GM21717 (cell line): Measurements from ENCODE around the gene FOSL2.

Experiments
- ATAC-seq: cut with Tn5 transposase; IDR thresholded peaks from one replicate; pipeline ENCODE4 v1.9.1; 2021; ENCODE audit warnings: mild to moderate bottlenecking, moderate library complexity; ENCODE audit not compliant: unreplicated experiment

Gene FOSL2

DNA sequence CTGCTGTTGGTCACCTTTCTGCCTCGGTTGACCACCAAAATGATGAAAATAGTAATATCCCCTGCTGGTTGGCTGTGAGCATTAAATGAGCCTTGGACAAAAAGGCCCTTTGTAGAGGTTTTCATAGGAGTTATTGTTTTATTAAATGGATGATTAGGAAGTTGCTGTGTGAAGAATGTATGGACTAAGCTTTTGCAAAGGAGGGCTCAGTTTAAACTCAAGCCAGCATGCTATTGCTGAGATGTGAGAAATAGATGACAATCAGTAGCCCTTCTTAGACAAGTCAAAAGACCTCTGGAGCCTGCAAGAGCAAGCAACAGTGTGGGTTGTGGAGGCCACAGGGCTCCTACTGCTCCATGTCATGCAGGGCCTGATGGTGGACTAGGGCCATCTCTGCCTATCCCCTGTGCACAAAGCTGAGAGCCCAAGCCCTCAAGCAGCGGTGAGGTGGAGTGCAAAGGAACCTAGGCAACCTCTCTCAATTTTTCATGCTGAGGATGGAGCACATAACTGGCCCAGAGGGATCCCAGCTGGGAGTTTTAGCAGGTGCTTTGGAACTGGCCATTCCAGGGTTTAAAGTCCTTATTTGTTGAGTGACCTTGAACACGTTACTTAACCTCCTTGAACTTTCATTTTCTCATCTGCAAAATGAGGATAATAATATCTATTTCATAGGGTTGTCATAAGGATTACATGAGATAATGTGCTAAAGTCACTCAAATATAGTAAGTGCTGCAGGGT is 37.1 kb downstream of the FOSL2 start:
- no peak for ATAC-seq

DNA sequence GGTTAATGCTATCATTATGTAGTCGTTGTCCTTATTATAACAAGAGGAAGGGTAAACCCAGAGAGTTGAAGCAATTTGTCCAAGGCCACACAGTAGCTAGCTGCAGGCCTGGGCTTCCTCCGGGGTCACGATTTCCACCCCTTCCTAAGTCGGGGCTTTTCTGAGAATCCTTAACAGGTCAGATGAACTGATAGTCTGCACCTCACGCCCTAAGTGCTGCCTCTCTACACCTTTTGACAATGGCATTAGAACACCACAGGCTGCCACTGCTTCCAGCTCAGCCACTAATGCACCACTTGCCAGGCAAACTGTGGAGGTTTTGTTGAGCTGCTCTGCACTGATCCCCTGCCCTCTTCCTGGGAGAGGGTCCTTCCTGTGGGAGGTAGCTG is 37.7 kb downstream of the FOSL2 start:
- ATAC-seq: no peak

GRCh38 chr2:28430788-28431418 is 38.2 kb downstream of the FOSL2 start:
- ATAC-seq: no peak

DNA sequence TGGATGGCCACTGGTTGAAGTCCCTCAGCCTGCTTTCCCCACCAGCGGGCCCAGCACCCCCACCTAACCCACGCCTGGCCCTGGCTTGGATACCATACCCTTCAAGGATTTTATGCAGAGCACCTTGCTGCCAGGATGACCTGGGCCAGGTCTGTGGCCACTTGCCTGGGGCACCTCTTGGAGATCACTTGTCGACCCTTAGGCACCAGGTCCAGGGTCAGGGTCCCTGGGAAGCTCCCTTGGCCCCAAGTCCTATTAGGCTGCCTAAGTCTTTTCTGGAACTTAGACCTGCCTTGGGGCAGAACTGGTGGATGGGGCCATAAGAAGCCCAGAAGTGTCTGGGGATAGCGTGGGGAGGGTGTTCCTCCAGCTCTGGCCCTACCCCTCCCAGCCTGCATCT is 39.1 kb downstream of the FOSL2 start:
- no peak for ATAC-seq

- no peak for ATAC-seq
Measured at GRCh38 chr2:28432362-28432761, 39.7 kb downstream of the FOSL2 start.

GRCh38 chr2:28433215-28433614 is 40.6 kb downstream of the FOSL2 start:
- ATAC-seq: no peak

GRCh38 chr2:28433935-28434599 is 41.4 kb downstream of the FOSL2 start:
- no peak for ATAC-seq

GRCh38 chr2:28434600-28434989 is 41.9 kb downstream of the FOSL2 start:
- no peak for ATAC-seq

- no peak for ATAC-seq
Measured at GRCh38 chr2:28435241-28435640, 42.6 kb downstream of the FOSL2 start.

DNA sequence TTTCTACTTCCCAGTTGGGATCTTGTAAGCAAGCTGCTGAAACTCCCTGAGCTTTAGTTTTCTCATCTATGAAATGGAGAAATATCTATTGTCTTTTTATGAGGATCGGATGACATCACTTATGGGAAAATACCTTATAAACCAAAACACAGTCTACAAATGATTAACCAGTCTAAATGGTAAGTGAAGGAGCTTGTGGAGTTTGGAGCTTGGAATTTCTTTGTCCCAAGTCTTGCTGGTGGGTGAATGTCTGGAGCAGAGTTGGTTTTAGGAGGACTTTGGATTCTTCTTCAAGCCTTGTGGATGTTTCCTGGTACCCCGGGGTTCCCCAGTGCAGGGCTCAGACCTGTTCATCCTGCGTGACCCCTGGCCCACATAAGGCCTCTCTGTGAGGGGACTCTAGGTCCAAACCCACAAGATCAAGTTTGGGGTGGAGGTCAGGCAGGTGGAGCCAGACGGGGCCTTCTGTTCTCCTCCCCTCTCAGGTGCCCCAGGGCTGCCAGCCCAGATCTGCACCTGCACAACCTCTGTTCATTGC is 43.2 kb downstream of the FOSL2 start:
- ATAC-seq: no peak

GRCh38 chr2:28436525-28437051 is 43.9 kb downstream of the FOSL2 start:
- no peak for ATAC-seq

DNA sequence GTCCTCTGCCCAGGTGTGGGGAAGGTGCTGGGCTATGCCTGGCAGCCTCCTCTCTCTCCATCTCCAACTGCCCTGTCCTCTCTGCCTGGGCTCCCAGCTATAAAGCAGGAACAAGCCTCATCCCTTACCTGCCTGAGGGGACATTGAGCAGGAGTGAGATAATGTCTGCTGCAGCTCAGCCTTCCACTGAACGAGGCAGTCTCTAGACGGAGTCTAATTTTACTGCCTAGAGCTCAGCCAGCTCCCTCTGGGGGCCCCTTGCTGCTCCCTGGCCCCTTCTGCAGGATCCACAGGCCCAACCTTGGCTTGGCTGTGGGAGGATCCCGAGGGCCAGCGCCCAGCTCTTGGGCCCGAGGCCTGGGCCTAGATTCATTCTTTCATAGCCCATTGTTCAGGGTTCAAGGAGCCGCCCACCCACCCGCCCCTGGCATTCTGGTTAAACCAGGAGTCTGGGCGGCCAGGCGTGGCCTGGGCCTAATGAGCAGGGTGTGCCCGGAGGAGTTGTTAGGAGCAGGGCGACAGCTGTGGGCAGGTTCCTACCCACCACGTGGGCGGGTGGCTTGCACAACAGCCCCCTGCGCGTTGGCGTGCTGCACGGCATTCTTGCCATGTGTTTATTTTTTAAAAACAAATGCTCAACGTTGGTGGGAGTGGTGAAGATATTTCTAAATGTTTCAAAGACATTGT is 44.6 kb downstream of the FOSL2 start:
- ATAC-seq: no peak

DNA sequence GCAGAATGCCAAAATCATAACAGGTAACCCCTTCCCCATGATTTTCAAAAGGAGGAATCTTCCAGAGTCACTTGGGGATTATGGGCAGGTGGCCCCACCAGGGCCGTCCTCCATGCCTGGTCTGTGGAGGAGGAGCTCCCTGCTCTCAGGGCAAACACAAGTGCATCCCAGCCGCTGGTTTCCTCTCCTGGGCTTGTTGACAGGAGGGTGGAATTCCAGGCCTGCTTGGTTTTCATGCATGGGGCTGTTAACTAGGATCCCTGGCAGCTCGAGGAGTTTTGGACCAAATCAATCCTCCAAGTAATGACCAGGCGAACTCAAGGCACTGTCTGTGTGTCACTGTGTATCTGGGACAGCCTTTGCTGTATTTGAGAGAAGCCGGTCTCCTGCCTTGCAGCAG is 45.3 kb downstream of the FOSL2 start:
- no peak for ATAC-seq

- no peak for ATAC-seq
Measured at GRCh38 chr2:28438532-28439063, 45.9 kb downstream of the FOSL2 start.

DNA sequence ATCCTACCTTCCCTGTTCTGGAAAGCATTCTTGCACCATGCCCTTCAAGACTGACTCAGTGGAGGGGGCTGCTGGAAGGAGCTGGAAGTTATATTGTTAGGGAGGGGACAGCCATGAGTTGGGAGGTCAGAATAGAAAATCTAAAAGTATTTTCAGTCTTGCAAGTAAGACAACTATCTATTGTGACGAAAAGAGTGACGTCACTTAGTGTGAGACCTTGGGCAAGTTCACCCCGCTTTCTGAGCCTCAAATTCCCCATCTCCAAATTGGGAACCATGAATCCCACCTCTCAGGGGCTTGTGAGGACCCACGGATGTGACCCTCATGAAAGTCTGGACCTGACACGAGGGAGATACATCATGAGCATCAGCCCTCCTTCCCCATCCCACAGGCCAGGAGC is 46.5 kb downstream of the FOSL2 start:
- ATAC-seq: no peak

DNA sequence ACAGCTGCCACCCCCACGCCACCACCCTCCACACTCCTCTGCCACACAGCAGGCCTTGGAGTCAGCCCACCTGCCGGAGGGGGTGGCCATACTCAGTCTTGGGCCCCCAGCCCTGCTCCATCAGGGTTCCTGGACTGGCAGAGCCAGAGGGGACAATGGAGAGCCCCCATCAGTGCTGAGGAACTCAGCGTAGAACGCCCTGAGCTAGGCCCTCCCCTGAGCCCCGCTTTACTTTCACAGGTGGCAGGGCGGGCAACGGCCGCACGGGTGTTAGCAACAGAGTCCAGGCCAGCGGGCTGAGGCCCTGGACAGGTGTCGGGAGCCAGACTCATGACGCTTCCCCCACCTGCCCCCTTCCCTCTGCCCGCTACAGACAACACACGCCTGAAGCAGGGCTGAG is 47.1 kb downstream of the FOSL2 start:
- no peak for ATAC-seq

- no peak for ATAC-seq
Measured at GRCh38 chr2:28442328-28442727, 49.7 kb downstream of the FOSL2 start.

GRCh38 chr2:28444956-28445355 is 52.3 kb downstream of the FOSL2 start:
- no peak for ATAC-seq

GRCh38 chr2:28445448-28446258 is 53.0 kb downstream of the FOSL2 start:
- no peak for ATAC-seq

- ATAC-seq: no peak
Measured at GRCh38 chr2:28446531-28446930, 53.9 kb downstream of the FOSL2 start.
